Stimulated activated CD8-positive, alpha-beta memory T cell treated with anti-CD3 and anti-CD28 coated beads, Interleukin-4, amount 100 ng/mL, for 48 hours (primary cell): ENCODE results near the gene TXNDC5.

Experiments used
- DNase-seq: peaks from one replicate; pipeline ENCODE4 v3.0.0-alpha.2; 2020

The TXNDC5 gene

GRCh38 chr6:7848229-7848628, 62.4 kb downstream of the TXNDC5 start:
- no peak for DNase-seq

DNA sequence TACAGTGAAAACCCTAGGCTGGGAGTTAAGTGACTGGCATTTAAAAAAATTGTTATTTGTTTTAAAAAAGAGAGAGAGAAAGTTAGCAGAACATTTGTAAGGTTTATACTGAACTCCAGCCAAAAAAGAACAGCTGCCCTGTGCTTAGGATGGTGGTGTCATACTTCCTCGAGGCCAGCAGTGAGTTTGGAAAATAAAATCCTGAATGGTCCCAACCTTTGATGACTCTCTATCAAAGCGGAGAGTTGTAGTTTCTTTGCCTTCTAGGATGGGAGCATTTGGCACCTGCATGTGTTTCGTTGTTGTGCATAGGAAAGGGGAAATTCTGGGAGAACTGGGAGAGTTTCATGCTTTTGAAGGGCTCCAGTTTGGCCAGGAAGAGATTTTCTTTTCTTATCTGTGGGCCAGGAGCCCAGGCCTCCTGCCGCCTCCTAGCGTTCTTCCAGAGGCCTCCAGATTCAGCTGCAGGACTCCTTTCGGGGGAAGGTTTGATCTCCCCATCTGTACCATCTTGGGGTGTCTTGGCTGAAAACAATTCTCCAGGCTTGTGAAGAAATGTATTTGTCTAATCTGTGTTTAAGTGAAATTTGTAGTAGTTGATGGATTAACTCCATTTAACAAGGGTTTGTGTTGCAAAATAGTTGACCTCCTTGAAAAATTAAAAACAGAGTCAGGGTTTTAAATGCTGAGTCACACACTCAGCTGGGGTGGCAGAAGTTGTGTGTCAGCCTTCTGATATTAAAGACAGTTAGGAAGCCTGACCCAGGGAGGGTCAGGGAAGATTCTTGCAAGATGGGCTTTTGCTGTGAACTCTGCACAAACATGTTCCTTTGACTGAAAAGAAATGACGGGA, 63.4 kb downstream of the TXNDC5 start:
- no peak for DNase-seq

DNA sequence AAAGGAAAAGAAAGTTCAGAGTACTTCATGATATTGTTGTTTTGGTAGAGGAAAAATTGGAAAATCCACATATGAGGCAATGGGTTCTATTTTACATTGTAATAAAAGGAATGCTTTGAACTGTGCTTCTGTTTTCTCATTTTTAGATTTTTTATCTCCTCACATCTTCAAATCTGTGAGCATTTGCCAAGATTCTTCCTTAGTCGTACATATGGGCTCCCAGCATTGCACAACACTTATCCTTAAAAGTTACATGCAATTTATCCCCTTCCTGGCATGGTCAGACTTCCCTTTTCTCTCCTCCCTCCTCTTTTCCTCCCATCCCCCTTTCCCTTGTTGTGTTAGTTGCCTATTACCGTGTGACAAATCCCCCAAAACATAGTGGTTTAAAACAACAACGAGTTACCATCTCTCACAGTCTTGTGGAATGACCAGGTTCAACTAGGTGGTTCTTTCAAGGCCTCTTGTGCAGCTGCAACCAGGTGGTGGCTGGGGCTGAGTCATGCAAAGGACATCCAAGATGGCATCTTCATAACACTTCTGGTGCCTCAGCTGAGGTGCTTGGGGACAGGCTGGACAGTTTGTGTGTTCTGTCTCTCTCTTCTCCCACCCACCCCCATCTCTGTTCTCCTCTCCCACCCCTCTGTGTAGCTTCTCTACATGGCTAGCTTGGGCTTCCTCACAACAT, 68.7 kb downstream of the TXNDC5 start:
- no peak for DNase-seq

DNA sequence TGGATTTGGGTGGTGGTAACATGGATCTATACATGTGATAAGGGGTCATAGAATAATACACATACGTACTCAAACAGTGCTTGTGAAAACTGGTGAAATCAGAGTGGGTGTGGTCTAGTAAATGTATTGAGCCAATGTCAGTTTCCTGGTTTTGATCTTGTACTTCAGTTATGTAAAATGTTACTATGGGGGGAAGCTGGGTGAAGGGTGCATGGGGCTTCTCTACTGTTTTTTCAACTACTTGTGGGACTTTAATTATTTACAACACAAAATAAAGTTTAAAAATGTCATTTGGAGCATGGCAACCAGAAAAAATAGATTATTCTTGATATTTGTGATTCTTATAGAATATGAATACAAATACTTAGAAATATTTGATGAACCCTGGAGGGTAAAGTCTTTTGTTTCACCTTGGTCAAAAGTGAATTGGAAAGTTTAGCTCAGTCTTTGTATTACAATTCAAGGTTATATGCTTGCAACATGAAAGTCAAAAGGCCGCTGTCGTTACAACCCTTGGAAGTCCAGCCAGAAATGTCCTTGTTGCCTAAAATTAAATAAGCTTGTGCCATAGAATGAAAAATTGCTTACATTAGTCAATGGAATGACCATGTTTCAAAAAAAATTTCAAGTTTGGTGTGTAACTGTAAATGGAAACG, 74.1 kb downstream of the TXNDC5 start:
- no peak for DNase-seq

- DNase-seq, result no peak
These were observed 76.9 kb downstream of the TXNDC5 start for GRCh38 chr6:7833751-7834070.

- no peak for DNase-seq
These were observed 77.5 kb downstream of the TXNDC5 start for GRCh38 chr6:7832904-7833750.
